Erythroblast (primary cell): ENCODE data around the gene CDC5L.
"Not testable (repeated sequence)": the region's sequence is repeated elsewhere in the genome, so short reads cannot be mapped to it uniquely, and the experiment has no call there.

Experiments used
- DNase-seq, 2 experiments: peaks; one replicate each; lab custom pipeline; 2025; lab: John Stamatoyannopoulos, UW
- GATA1 ChIP-seq: IDR thresholded peaks from 2 replicates; pipeline ENCODE4 v1.6.1; 2011; ENCODE audit warnings: low read depth, mild to moderate bottlenecking, control low read depth, low read length, moderate library complexity
- POLR2A ChIP-seq: IDR thresholded peaks from 2 replicates; pipeline ENCODE4 v1.6.1; 2011; ENCODE audit warnings: mild to moderate bottlenecking, low read length

The CDC5L gene

DNA sequence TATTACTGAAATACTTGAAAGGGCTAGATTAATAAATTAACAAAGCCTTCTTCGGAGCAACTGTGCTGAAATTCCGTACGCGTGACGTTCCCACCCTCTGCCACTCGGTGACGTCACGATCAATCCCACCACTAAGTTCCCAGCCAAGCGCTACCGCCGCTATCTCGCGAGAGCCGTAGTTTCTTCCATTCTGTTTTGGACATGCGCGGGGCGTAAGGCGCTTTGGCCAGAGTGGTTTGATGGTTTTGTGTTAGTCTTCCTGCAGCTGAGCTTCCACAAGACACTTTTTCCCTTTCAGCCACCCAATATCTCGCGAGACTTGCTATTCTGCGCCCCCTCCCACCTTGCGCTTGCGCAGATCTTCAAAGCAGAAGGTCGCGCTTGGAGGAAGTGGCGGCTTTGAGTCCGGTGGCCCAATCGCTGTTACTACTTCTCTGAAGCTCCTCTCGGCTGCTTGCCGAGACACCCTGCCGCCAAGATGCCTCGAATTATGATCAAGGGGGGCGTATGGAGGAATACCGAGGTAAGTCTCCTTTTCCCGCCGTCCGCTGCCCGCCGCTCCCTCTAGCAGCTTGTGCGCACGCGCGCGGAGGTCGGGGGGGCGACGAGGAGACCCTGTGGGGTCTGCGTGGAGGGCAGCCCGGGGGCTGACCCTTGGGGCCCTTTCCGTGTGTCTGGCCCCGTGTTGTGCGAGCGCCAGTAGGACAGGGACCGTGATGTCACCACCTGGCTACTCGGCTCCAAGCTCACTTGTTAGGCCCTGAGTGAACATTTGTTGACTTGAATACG, at the start of gene CDC5L:
Gene CDC5L, plus strand, starts transcription at position 361 of the 789 bp plus-strand sequence. Its CDS starts 118 bp downstream, at position 479.
- peak; percentile 98 for DNase-seq

DNA sequence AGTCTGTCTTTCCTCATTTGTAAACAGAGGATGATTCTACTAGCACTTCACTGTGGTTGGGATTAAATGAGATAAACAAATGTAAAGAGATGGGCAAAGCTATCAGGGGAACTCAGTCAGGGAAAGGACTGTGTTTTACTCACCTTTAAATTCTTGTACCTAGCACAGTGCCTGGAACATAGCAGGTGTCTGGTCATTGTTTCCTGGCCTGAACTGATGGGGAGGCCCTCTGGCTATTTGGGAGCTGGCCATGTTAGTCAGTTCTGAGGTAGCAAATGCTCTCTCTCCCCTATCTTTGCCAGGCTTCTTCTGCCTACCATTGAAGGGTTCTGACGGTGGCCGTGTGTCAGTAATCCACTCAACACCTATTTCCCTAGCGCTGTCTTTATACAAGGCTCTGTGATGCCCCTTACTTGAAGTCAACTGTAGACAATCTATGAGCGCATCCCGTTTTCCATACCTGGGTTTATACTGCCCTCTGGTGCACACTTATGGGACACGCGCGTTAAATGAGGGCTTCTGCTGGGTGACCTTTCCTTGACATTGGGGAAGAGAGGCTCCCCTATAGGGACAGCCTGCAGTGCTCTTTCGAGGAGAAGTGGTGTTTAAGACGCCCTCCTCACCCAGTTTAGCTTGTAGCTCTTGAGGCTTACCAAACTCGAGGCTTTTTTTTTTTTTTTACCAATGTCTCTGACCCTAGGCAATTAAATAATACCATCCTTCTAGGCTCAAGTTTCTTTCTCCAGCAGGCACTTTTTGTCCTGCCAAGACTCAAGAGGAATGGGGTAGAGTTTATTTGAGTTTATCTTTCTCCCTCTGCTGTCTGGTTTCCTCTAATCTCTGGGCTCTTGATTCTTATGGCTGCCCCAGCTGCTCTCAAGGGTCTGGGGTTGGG, 49.0 kb upstream of the CDC5L start:
- DNase-seq, result peak; percentile 69 to 84
- no peak for TF ChIP-seq POLR2A
- TF ChIP-seq GATA1, result no peak

More for the DNA sequence above, at the start of gene CDC5L:
- TF ChIP-seq POLR2A (peak; percentile 93), GATA1 (no peak)

DNA sequence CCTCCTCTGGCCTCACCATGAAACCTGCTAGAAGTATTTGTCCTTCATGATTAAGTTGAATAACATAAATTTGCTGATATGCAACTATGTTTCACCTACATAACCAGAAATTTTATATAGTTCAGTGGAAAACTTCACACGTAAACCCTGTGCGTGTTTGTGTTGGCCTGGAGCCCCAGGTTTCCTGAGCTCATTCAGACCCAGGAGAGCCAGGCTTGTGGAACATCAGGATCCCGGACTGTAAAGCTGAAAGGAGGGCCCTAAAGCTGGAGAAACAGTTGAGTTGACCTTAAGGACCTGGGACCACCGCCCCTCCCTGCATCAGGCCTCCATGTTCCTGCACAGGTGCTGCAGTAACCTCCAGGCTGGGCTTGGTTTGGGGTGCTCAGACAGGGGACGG, 48.2 kb upstream of the CDC5L start:
- no peak for TF ChIP-seq GATA1
- TF ChIP-seq POLR2A, result no peak
- no peak for DNase-seq

DNA sequence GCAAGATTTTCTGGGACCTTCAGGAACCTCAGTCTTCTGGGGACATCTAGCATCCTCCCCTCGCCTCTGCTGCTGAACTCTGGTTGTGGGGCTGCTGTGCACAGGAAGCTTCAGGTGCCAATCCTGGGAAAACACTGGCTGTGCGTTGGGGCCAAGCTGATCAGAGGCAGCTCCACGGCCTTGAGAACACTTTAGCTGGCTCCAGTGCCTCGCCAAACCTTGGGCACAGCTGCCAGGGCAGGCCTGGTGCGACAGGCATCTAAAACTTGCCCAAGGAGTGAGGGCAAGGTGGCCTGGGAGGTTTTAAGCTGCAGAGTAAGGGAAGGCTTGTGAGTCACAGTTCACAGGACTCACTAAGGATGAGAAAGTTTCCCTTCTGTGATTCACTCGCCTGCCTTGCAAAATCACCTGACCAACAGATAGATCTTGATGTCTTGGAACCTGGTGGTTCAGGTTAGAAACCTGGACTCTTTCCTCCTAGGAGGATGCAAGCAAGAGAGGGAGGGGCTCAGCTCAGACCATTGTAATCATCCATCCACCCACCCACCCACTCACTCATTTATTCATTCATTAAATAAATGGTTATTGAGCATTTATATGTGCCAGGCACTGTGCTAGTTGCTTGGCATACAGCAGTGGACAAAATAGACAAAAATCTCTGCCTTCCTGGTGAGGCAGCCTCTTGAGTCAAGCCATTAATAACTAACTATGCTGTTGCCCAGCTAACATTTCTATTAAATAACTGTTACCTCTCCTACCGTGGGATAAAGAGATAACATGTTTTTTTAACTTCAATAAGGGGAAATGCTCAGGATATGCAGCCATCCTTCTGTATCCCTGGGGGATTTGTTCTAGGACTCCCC, 47.5 kb upstream of the CDC5L start:
- TF ChIP-seq POLR2A (no peak), GATA1 (no peak)
- DNase-seq, result no peak

DNA sequence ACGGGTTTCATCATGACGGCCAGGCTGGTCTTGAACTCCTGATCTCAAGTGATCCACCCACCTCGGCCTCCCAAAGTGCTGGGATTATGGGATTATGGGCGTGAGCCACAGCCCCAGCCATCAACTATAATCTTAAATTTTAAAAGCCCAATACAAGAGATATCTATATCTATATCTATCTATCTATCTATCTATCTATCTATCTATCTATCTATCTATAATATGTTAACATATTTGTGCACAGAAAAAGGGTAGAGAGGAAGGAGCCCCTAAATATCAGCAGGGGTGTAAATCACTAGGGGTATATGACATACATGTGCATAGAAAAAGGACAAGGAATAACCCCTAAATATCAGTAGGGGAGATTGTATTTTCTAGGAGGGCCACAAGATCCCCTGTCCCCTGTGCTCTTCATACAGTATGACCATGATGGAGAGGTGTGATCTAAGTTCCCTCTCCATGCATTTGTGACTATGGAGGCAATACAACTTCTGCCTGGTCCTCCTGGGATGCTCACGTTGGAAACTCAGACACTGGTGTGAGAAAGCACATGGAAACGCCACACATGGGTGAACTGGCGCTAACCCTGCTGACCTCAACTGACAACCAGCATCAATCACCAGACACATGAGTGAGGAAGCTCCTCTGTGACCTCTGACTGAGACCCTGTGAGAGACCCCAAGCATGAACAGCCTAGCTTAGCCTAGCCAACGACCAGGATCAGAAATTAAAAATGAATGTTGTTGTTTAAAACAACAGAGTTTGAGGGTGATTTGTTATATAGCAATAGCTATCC, 46.2 kb upstream of the CDC5L start:
- TF ChIP-seq POLR2A, result no peak
- TF ChIP-seq GATA1, result no peak
- no peak for DNase-seq

DNA sequence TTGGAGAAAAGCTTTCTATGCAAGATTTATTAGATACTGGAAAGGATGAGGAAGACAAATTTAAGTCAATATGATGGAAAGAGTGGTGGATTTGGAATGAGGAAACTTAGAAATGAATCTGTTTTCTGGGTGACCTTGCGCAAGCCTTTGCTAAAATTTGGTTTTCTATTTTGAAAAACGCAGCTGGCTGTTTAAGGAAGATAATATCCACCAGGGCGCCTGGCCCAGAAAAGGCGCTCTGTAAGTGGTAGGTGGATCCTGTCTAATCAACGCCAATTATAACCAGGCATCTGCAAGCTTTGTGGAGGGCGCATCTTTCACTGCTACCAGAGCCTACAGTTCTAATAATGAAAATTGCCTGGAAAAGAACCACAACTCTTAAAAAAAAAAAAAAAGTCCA, 45.5 kb upstream of the CDC5L start:
- TF ChIP-seq GATA1 (no peak), POLR2A (no peak)
- DNase-seq, result peak; percentile 21 to 49

DNA sequence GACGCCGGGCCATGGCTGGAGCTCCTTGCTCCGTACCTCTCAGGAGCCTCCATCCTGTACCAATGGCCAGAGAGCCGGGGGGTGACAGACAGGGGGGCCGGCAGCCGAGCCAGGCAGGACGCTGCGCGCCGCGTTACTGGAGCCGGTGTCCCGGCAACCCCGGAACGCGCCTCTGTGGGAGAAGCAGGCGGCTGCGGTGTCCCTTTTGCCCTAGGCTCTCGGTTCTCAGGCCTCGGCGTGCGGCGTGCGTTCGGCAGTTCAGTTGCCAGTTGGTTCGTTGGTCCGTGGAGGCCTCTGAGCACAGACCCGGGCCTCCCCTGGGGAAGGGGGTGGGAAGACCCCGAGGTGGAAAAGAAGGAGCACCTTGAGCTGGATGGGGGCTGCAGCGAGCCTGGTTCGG, 45.0 kb upstream of the CDC5L start, which contains the start of gene SPATS1:
Gene SPATS1, plus strand, starts transcription at position 162 of the 400 bp plus-strand sequence. CDS start 446 bp downstream, outside the sequence.
- TF ChIP-seq POLR2A, result no peak
- no peak for TF ChIP-seq GATA1

DNA sequence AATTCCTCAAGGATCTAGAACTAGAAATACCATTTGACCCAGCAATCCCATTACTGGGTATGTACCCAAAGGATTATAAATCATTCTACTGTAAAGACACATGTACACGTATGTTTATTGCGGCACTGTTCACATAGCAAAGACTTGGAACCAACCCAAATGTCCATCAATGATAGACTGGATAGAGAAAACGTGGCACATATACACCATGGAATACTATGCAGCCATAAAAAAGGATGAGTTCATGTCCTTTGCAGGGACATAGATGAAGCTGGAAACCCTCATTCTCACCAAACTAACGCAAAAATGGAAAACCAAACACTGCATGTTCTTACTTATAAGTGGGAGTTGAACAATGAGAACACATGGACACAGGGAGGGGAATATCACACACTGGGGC, 40.7 kb upstream of the CDC5L start:
- not testable (repeated sequence) for DNase-seq

More for the DNA sequence above, 45.0 kb upstream of the CDC5L start, which contains the start of gene SPATS1:
- DNase-seq, result no peak

DNA sequence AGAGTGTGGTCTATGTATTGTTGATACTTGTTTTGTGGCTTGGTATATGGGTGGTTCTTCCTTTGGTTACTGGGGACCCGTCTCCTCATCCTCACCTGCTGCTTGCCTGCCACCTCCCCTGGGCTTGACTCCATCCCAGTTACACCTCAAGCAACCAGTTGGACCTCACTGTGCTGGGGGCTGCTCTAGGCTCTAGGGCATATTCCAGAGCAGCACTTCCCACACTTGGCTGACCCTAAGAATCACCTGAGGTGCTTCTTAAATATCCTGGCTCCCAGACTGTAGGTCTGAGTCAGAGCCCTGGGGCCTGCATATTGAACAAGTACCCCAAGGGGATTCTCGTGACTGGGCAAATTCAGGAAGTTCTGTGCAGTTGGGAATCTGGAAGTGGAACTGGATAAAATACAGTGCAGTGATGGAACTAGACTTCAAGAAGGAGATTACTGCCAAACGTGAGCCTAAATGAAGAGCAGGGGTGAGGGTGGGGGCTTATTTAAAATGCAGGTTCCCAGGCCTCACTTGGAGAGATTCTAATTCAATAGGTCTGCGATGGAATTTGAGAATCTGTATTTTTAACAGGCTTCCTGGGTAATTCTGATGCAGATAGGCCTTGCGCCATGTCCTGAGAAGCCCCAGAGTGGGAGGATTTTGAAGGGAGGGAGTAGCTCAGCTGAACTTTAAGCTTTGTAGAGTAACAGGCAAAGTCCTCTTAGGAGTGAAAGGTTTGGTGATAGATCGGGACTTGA, 37.4 kb upstream of the CDC5L start:
- TF ChIP-seq GATA1, result no peak
- TF ChIP-seq POLR2A, result no peak
- no peak for DNase-seq

DNA sequence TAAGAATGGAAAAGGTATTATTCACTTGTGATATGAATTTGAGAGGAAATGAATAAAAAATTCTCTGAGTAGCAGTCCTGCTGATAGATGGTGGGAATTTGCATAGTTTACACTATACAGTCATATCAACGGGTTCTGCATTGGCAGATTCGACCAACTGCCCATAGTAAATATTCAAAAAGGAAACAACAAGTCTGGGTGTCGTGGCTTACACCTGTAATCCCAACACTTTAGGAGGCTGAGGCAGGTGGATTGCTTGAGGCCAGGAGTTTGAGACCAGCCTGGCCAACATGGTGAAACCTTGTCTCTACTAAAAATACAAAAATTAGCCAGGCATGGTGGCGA, 36.9 kb upstream of the CDC5L start:
- not testable (repeated sequence) for DNase-seq

DNA sequence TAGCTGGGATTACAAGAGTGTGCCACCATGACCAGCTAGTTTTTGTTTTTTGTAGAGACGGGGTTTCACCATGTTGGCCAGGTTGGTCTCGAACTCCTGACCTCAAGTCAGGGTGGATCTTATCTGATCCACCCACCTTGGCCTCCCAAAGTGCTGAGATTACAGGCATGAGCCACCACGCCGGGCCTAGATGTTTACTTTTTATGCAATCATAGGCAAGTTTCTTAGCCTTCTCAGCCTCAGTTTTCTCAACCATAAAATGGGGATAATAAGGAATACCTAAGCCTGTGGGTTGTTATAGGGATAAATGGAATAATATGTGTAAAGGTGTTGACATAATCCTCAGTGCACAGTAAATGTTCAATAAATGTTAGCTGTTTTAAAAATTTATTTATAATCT, 35.2 kb upstream of the CDC5L start:
- no peak for DNase-seq
- TF ChIP-seq GATA1 (no peak), POLR2A (no peak)

DNA sequence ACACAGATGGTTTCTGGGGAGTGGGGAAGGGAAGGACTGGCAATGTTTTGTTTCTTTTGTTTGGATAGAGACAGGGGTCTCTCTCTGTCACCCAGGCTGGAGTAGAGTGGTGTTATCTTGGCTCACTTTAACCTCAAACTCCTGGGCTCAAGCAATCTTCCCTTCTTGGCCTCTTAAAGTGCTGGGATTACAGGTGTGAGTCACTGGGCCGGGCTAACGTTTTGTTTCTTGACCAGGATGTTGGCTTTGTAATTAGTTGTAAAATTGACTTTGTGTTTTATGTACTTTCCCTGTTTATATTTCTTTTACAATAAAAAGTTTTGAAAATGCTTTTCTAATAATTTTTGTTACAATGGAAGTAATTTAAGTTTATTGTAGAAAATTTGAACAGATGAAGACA, 34.2 kb upstream of the CDC5L start:
- DNase-seq, result no peak
- no peak for TF ChIP-seq GATA1
- TF ChIP-seq POLR2A, result no peak
